Epithelial cell of esophagus (primary cell): Measurements from ENCODE around the gene RPAP3.

Experiments used
- DNase-seq: peaks from one replicate; pipeline ENCODE4 v3.0.0; 2010; ENCODE audit warnings: low read depth
- H3K4me3 ChIP-seq: 2 replicates; pipeline ENCODE4 v1.5.1; 2011; ENCODE audit warnings: mild to moderate bottlenecking, low read length, control low read depth
- CTCF ChIP-seq: IDR thresholded peaks from 2 replicates; pipeline ENCODE4 v1.5.1; 2011; ENCODE audit warnings: low read depth, mild to moderate bottlenecking, low read length, control low read depth, inconsistent platforms; ENCODE audit not compliant: insufficient read depth; ENCODE audit errors: missing control alignments

RPAP3 gene

DNA sequence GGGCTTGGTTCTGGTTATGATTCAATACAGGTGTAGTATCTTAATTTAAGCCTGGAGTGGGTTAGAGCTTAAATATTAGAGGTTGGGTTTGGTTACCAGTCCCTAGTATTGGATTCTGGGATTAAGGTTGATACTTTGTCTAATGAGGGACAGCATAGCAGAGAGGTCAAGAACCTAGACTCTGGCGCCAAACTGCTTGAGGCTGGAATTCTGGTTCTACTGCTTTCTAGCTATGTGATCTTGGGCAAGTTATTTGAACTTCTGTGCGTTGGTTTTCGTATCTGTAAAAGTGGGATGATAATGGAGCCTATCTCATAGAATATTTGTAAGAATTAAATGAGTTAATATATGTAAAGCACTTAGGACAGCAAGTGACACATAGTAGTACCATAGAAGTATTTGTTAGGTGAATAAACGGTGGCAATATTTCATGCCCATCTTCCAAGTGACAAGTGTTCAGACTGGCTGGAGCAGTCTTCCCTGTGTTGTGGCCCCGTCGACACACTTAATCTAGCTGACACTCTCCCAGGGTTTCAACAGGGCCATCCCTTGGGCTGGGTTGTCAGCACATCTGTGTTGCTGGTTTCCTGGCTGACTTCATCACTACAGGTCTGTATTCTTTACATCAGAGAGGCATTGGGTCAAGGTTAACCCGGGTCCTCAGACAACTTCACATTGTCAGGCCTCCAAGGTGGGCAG is 16.5 kb upstream of the RPAP3 start:
- no peak for DNase-seq
- no peak overlapping the region for H3K4me3 ChIP-seq
- no peak for TF ChIP-seq CTCF

DNA sequence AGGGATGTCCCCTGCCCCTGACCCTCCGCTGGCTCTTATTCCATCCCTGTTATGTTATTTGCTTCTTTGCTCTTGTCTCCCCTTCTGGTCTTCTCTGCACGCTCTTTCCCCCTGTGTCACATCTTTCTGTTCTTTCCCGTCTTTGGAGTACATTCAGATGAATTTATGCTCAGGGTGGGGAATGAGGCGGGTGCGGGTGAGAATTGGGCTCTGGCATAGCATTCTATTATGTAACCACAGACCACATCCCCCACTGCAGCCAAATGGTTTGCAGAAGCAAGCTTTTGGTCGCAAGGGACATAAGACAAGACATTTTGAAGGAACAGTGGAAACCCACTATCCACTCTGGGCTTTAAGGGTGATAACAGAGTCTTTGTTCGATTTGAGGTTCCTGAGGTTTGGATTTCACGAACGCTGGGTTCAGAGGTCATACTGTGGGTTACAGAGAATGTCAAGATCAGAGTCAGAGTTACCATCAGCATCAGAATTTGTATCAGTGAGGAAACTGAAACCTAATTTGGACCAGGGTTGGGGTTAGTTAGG is 15.7 kb upstream of the RPAP3 start:
- H3K4me3 ChIP-seq, result no peak overlapping the region
- DNase-seq, result no peak
- TF ChIP-seq CTCF, result no peak

GRCh38 chr12:47718531-47718930 is 12.7 kb upstream of the RPAP3 start:
- no peak for DNase-seq
- no peak for TF ChIP-seq CTCF
- no peak overlapping the region for H3K4me3 ChIP-seq

DNA sequence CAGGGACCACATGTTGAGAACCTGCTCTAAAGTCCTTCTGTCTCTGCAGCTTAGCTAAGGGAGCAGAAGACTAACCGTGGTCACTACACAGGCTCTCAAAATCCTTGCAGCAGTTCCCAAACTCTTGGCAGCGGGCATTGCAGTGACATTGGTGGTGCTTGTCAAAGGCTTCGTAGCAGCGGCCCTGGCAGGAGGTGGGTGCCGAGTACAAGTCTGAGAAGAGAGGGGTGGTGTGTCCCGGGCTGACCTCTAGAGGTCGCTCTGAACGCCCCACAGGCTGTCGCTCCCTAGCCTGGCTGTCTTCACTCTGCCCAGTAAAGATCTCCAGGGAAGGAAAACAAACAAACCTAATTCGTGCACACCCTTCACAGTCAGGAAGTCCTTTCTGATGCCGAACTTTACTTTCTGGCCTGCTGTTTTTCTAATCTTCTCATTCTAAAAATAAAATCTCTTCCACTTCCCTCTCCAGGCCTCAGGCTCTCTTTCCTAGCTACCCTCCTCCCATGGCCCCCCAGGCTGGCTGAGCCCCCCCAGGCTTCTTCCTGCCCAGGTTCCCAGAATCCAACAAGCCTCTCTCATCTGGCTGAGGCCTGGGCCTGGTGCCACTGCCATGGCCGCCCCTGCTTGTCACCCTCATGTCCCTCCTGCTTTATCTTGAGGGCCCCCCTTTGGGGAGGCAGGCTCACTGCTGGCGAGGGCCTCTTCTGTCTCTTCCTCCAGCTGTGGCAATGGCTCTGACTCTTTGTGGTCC is 11.8 kb upstream of the RPAP3 start:
- DNase-seq, result peak; percentile 65
- no peak overlapping the region for H3K4me3 ChIP-seq
- peak; percentile 68 for TF ChIP-seq CTCF

GRCh38 chr12:47717046-47717442 is 11.2 kb upstream of the RPAP3 start:
- DNase-seq, result no peak
- no peak for TF ChIP-seq CTCF
- H3K4me3 ChIP-seq, result no peak overlapping the region

- no peak for DNase-seq
- H3K4me3 ChIP-seq, result no peak overlapping the region
- TF ChIP-seq CTCF, result no peak
Measured at GRCh38 chr12:47715877-47716548, 10.2 kb upstream of the RPAP3 start.
